K562 (cell line): Measurements from ENCODE around the gene STT3A. TPM values are rescaled to one million over a fixed set of nuclear protein-coding genes. Genes with fewer than 3 reads are reported as not detected.
A peak's percentile ranks its signal among the peaks of the same experiment; 100 is the strongest.

Experiments
- ATAC-seq: fragments of 200-7000 bp; cut with Tn5 transposase; 3 replicates; pipeline ENCODE4 v1.9.1; 2020; ENCODE audit warnings: moderate library complexity
- BruUV-seq: library from RNA; stranded (reverse); fragments of 400-500 nt; replicated peaks from 2 replicates; lab custom pipeline; 2021; lab: Mats Ljungman, UMichigan
- CTCF ChIA-PET: fragments of 300-600 bp; formaldehyde crosslinking; extraction: SDS; loops from one replicate; lab custom pipeline; 2021; ENCODE audit warnings: low intra/inter-chr PET ratio; lab: Yijun Ruan, JAX
- POLR2A ChIA-PET: fragments of 300-600, 350-650 bp; sonication (Branson Sonifier 250); formaldehyde crosslinking; extraction: SDS; loops from one replicate; lab custom pipeline; 2021; ENCODE audit warnings: antibody characterized with exemption, inconsistent platforms; lab: Yijun Ruan, JAX
- DNase-seq, 4 experiments: peaks; one replicate each; pipeline versions ENCODE4 v3.0.0 to v3.0.0-alpha.2; 2011 to 2018; ENCODE audit warnings: low spot score in 3 of 4, mixed read lengths in 3 of 4; ENCODE audit errors: extremely low read depth in 1 of 4
- FAIRE-seq: peaks from 2 replicates; lab custom pipeline; 2011; peaks lifted over from hg19 to GRCh38; lab: Jason Lieb, UNC
- H2AFZ ChIP-seq: 2 replicates; pipeline ENCODE4 v1.6.0; 2011; ENCODE audit warnings: low read depth, low read length, control low read depth, inconsistent platforms
- H3K27ac ChIP-seq: fragments of 200-600 bp; 3 replicates; pipeline ENCODE4 v1.8.0; 2011; ENCODE audit warnings: low read depth, mild to moderate bottlenecking, control low read depth, inconsistent platforms, low read length, moderate library complexity, mixed read lengths; ENCODE audit errors: extremely low read depth
- H3K27me3 ChIP-seq, 2 experiments: fragments of 300-600 bp in 1 of 2; 2 replicates in 1 of 2; 3 replicates in 1 of 2; pipeline versions ENCODE4 v1.6.0 to v1.8.0; 2011; ENCODE audit warnings: inconsistent platforms in 2 of 2, low read length in 2 of 2, mild to moderate bottlenecking in 1 of 2, mixed read lengths in 1 of 2, moderate library complexity in 1 of 2; ENCODE audit not compliant: control insufficient read depth in 2 of 2, insufficient read depth in 2 of 2
- H3K36me3 ChIP-seq: fragments of 300-600 bp; 3 replicates; pipeline ENCODE4 v1.8.0; 2011; ENCODE audit warnings: mild to moderate bottlenecking, low read length, inconsistent platforms; ENCODE audit not compliant: control insufficient read depth, insufficient read depth
- H3K4me1 ChIP-seq, 2 experiments: fragments of 200-600 bp in 1 of 2; replicated peaks in 1 of 2; 2 replicates in 1 of 2; 3 replicates in 1 of 2; pipeline versions ENCODE4 v1.5.1 to v1.8.0; 2011; ENCODE audit warnings: inconsistent platforms in 2 of 2, low read length in 2 of 2, mild to moderate bottlenecking in 1 of 2, mixed read lengths in 1 of 2, moderate library complexity in 1 of 2; ENCODE audit not compliant: control insufficient read depth in 2 of 2, insufficient read depth in 2 of 2
- H3K4me2 ChIP-seq: 2 replicates; pipeline ENCODE4 v1.6.1; 2011; ENCODE audit warnings: low read length, control low read depth, inconsistent platforms, mixed read lengths; ENCODE audit not compliant: insufficient read depth
- H3K4me3 ChIP-seq: fragments of 200-600 bp; sonication (generic), shearing (Covaris generic); 2 replicates; pipeline ENCODE4 v1.5.1; 2016; ENCODE audit warnings: control low read depth, inconsistent platforms
- H3K79me2 ChIP-seq: fragments of 200-600 bp; 3 replicates; pipeline ENCODE4 v1.8.0; 2011; ENCODE audit warnings: low read length, inconsistent platforms; ENCODE audit not compliant: control insufficient read depth, insufficient read depth
- H3K9ac ChIP-seq, 2 experiments: 2 replicates each; pipeline versions ENCODE4 v1.6.0 to v1.6.1; 2011; ENCODE audit warnings: low read depth in 2 of 2, low read length in 2 of 2, control low read depth in 1 of 2, inconsistent platforms in 1 of 2, mild to moderate bottlenecking in 1 of 2, mixed read lengths in 1 of 2; ENCODE audit not compliant: insufficient read depth in 1 of 2
- H3K9me1 ChIP-seq: one replicate; pipeline ENCODE4 v1.6.0; 2011; ENCODE audit warnings: inconsistent platforms, mild to moderate bottlenecking, low read length, moderate library complexity; ENCODE audit not compliant: control insufficient read depth, insufficient read depth
- H3K9me3 ChIP-seq: replicated peaks from 2 replicates; pipeline ENCODE4 v1.5.1; 2011; ENCODE audit warnings: low read depth, low read length, inconsistent platforms; ENCODE audit not compliant: control insufficient read depth, insufficient read depth
- H4K20me1 ChIP-seq: replicated peaks from 2 replicates; pipeline ENCODE4 v1.6.1; 2011; ENCODE audit warnings: low read length, inconsistent platforms, mixed read lengths; ENCODE audit not compliant: control insufficient read depth, insufficient read depth
- ADNP ChIP-seq: fragments of 200-800 bp; sonication (Bioruptor generic); IDR thresholded peaks from 2 replicates; pipeline ENCODE4 v1.6.1; 2016; ENCODE audit warnings: missing genetic modification characterization, missing compliant biosample characterization
- ARID1B ChIP-seq: fragments of 450-650 bp; IDR thresholded peaks from 2 replicates; pipeline ENCODE4 v1.6.1; 2016; ENCODE audit warnings: antibody characterized with exemption, mild to moderate bottlenecking, inconsistent platforms
- ATF3 ChIP-seq, 2 experiments: fragments of 450-650 bp in 1 of 2; sonication (generic) in 1 of 2; formaldehyde crosslinking in 1 of 2; IDR thresholded peaks in 1 of 2; conservative IDR thresholded peaks in 1 of 2; 2 replicates each; pipeline versions ENCODE4 v1.6.1 to v1.8.1; 2016 to 2023; ENCODE audit warnings: mild to moderate bottlenecking in 2 of 2, moderate library complexity in 2 of 2, inconsistent platforms in 1 of 2, missing genetic modification reagents in 1 of 2
- C11orf30 ChIP-seq: fragments of 450-650 bp; IDR thresholded peaks from 2 replicates; pipeline ENCODE4 v1.6.1; 2016; ENCODE audit warnings: low read depth, mild to moderate bottlenecking
- CBFA2T2 ChIP-seq: fragments of 450-650 bp; conservative IDR thresholded peaks from 2 replicates; pipeline ENCODE4 v1.6.1; 2017; ENCODE audit warnings: mild to moderate bottlenecking
- DACH1 ChIP-seq: fragments of 450-650 bp; IDR thresholded peaks from 2 replicates; pipeline ENCODE4 v1.6.1; 2018; ENCODE audit not compliant: partially characterized antibody
- DPF2 ChIP-seq: fragments of 450-650 bp; IDR thresholded peaks from 2 replicates; pipeline ENCODE4 v1.6.1; 2016
- FOSL1 ChIP-seq: fragments of 200-800 bp; sonication (Bioruptor generic); conservative IDR thresholded peaks from 2 replicates; pipeline ENCODE4 v1.6.1; 2016; ENCODE audit warnings: missing genetic modification characterization, missing compliant biosample characterization
- GTF2F1 ChIP-seq: IDR thresholded peaks from 2 replicates; pipeline ENCODE4 v1.6.1; 2011; ENCODE audit warnings: low read depth, low read length, improper control_type of control experiment
- JUN ChIP-seq, 2 experiments: sonication (generic) in 1 of 2; formaldehyde crosslinking in 1 of 2; IDR thresholded peaks; 2 replicates each; pipeline versions ENCODE4 v1.6.1 to v1.8.0; 2012 to 2022; ENCODE audit warnings: borderline replicate concordance in 2 of 2, mild to moderate bottlenecking in 2 of 2, improper control_type of control experiment in 1 of 2, low read depth in 1 of 2, low read length in 1 of 2, missing genetic modification reagents in 1 of 2
- JUND ChIP-seq, 2 experiments: IDR thresholded peaks; 2 replicates in 1 of 2; 3 replicates in 1 of 2; pipeline ENCODE4 v1.6.1; 2011; ENCODE audit warnings: borderline replicate concordance in 2 of 2, low read depth in 2 of 2, low read length in 2 of 2, improper control_type of control experiment in 1 of 2, missing biosample characterization in 1 of 2, missing genetic modification characterization in 1 of 2, missing genetic modification reagents in 1 of 2
- LARP7 ChIP-seq: fragments of 450-650 bp; IDR thresholded peaks from 2 replicates; pipeline ENCODE4 v1.6.1; 2016
- LEF1 ChIP-seq: fragments of 450-650 bp; IDR thresholded peaks from 2 replicates; pipeline ENCODE4 v1.6.1; 2016; ENCODE audit warnings: mild to moderate bottlenecking
- MTA1 ChIP-seq: fragments of 450-650 bp; IDR thresholded peaks from 2 replicates; pipeline ENCODE4 v1.6.1; 2017; ENCODE audit warnings: borderline replicate concordance
- RCOR1 ChIP-seq, 2 experiments: IDR thresholded peaks; 2 replicates each; pipeline ENCODE4 v1.6.1; 2012; ENCODE audit warnings: low read depth in 2 of 2, low read length in 2 of 2, borderline replicate concordance in 1 of 2, improper control_type of control experiment in 1 of 2
- SMARCA4 ChIP-seq: fragments of 450-650 bp; IDR thresholded peaks from 2 replicates; pipeline ENCODE4 v1.6.1; 2016
- SMARCC2 ChIP-seq: fragments of 450-650 bp; IDR thresholded peaks from 2 replicates; pipeline ENCODE4 v1.6.1; 2017; ENCODE audit warnings: antibody characterized with exemption, moderate library complexity, mild to moderate bottlenecking, low read depth
- SMARCE1 ChIP-seq: fragments of 450-650 bp; IDR thresholded peaks from 2 replicates; pipeline ENCODE4 v1.7.1; 2016; ENCODE audit warnings: mild to moderate bottlenecking
- SOX6 ChIP-seq: fragments of 450-650 bp; IDR thresholded peaks from 2 replicates; pipeline ENCODE4 v1.6.1; 2014; ENCODE audit warnings: mild to moderate bottlenecking
- ZBED1 ChIP-seq: IDR thresholded peaks from 2 replicates; pipeline ENCODE4 v1.6.1; 2014
- ZBTB2 ChIP-seq: fragments of 450-650 bp; IDR thresholded peaks from 2 replicates; pipeline ENCODE4 v1.6.1; 2016; ENCODE audit warnings: antibody characterized with exemption
- ZEB2 ChIP-seq: fragments of 450-650 bp; IDR thresholded peaks from 2 replicates; pipeline ENCODE4 v1.6.1; 2016
- WGBS: fragments of 100-300 bp; shearing (Covaris generic); methylation state at CpG from one replicate; pipeline ENCODE4 v1.1.6; 2016; ENCODE audit warnings: low coverage, mixed read lengths; ENCODE audit not compliant: insufficient coverage; ENCODE audit errors: missing lambda C conversion rate; 5-methylcytosine and 5-hydroxymethylcytosine counted together
- in situ Hi-C: fragments of 300-500 bp; cut with MboI; formaldehyde crosslinking; loops from 4 replicates; pipeline ENCODE4 v1.15.0; 2018; ENCODE audit warnings: inconsistent platforms, mixed read lengths
- intact Hi-C: fragments of 100-400 bp; cut with micrococcal nuclease; formaldehyde crosslinking; loops from 2 replicates; pipeline ENCODE4 v1.14.2; 2022
- polyA plus RNA-seq, 8 experiments: library from polyadenylated mRNA; depleted of rRNA in 4 of 8; stranded (reverse) in 5 of 8; unstranded in 3 of 8; fragments of >200 nt; fragmentation: Nextera tagmentation in 2 of 8; fragmentation: Illumina TruSeq in 1 of 8; extraction: Ambion mirVana in 2 of 8; extraction: Trizol in 1 of 8; gene quantifications; 2 replicates each; pipeline versions ENCODE4 v1.2.1 to v1.2.3, GENCODE V29; 2011 to 2014; ENCODE audit warnings: inconsistent platforms in 1 of 8, missing spikeins in 1 of 8
- total RNA-seq, 7 experiments: library from RNA; depleted of rRNA in 6 of 7; stranded (reverse); fragments of >200 nt in 6 of 7; fragmentation: Illumina TruSeq in 2 of 7; extraction: Trizol in 2 of 7; gene quantifications; 2 replicates each; pipeline versions ENCODE4 v1.2.1 to v1.2.3, GENCODE V29; 2011 to 2021; ENCODE audit warnings: low replicate concordance in 1 of 7

Gene STT3A
- total and polyA plus RNA-seq, 9 of the 15 experiments (the other 6 are each of a cell fraction or from before 2014, with no cell fraction given) = 70.7 to 330 (median 192) TPM

GRCh38 chr11:125588505-125588904 is 4.1 kb upstream of the STT3A start:
- POLR2A ChIA-PET = interaction anchor here (0.6 to 3.4 kb wide), 3 partner anchors 11 to 37 kb away, joined by 4 to 15 read pairs (median 6); partner anchors contain the start of gene EI24
- peaks cover 20% of the 10 kb centered on the region for H3K79me2 ChIP-seq
- H3K27ac ChIP-seq = no peak overlapping the region
- no peaks in the 10 kb centered on the region for H3K9me3 ChIP-seq
- H3K4me1 ChIP-seq = peaks cover 14 to 19% of the 10 kb centered on the region in 2 experiments
- no peaks in the 10 kb centered on the region for H3K9me1 ChIP-seq
- no peak overlapping the region for H3K4me2 ChIP-seq
- ATAC-seq = no peak
- WGBS = 2% methylated on average over 3 of the region's 3 CpGs
- H4K20me1 ChIP-seq = no peaks in the 10 kb centered on the region
- no peak for TF ChIP-seq GTF2F1
- TF ChIP-seq JUN (IDR thresholded peaks at IDR 0.05; ENCODE audit: borderline replicate concordance, low read depth, low read length) = 0 out of 2 replicates have a peak, but pooled peaks have one; percentile 48
- TF ChIP-seq JUN (CRISPR knock-in tag; IDR thresholded peaks at IDR 0.05; ENCODE audit: borderline replicate concordance) = no peak
- TF ChIP-seq DACH1 = peak; percentile 10
- peak in 1 of 2 experiments; percentile 16; a peak in 1 of 4 replicates for TF ChIP-seq RCOR1 (IDR thresholded peaks at IDR 0.05; ENCODE audit: borderline replicate concordance in 1 of 2, low read depth in 2 of 2, low read length in 2 of 2)
- TF ChIP-seq LARP7 = no peak
- no peak for TF ChIP-seq ZEB2
- peak; percentile 91 for TF ChIP-seq JUND (IDR thresholded peaks at IDR 0.05; ENCODE audit: borderline replicate concordance, low read depth, low read length)
- peak; percentile 73; the same call in 1 of the 3 replicates for TF ChIP-seq JUND (tag; IDR thresholded peaks at IDR 0.05; ENCODE audit: borderline replicate concordance, low read depth, low read length)
- TF ChIP-seq SMARCC2 = 0 out of 2 replicates have a peak, but pooled peaks have one; percentile 48
- TF ChIP-seq MTA1 = 0 out of 2 replicates have a peak, but pooled peaks have one; percentile 71
- peak; percentile 86 for TF ChIP-seq DPF2
- TF ChIP-seq ADNP = 0 out of 2 replicates have a peak, but pooled peaks have one; percentile 9
- no peak for TF ChIP-seq ZBED1
- TF ChIP-seq ZBTB2 = 0 out of 2 replicates have a peak, but pooled peaks have one; percentile 20
- peak; percentile 26; the same call in 1 of the 2 replicates for TF ChIP-seq LEF1
- no peak for TF ChIP-seq CBFA2T2
- TF ChIP-seq C11orf30 = no peak
- TF ChIP-seq ATF3 (IDR thresholded peaks at IDR 0.05) = peak; percentile 79
- TF ChIP-seq ATF3 (CRISPR knock-in tag; conservative IDR thresholded peaks at IDR 0.05) = no peak
- TF ChIP-seq SMARCE1 = peak; percentile 84
- peak; percentile 73 for TF ChIP-seq ARID1B
- peak; percentile 85 for TF ChIP-seq SMARCA4
- TF ChIP-seq SOX6 = peak; percentile 37; the same call in 1 of the 2 replicates
- TF ChIP-seq FOSL1 (tag) = peak; percentile 85
- TF ChIP-seq, all 486 proteins: peak for 16
- Histone ChIP-seq H3K4me3 (no peak overlapping the region), H2AFZ (peak overlapping the region; percentile 76), H3K9ac (0 out of 4 replicates have a peak overlapping the region, but pooled peaks of 1 of the 2 experiments have one; percentile 28), H3K36me3 (peaks cover 11% of the 10 kb centered on the region; the same call in 2 of the 3 replicates), H3K27me3 (no peaks in the 10 kb centered on the region)
- in situ Hi-C loops (no loop called here), intact Hi-C loops (no loop called here)
- no TSS peak for BruUV-seq
- CTCF ChIA-PET = interaction anchor here (0.6 kb wide), 1 partner anchor 18 kb away, joined by 3 read pairs; no protein-coding TSS in a partner anchor
- DNase-seq = peak; percentile 36 to 44 (median 38)
- FAIRE-seq = peak; percentile 40
